NB4 (cell line): ENCODE data around the gene SYCN.

Experiments
- DNase-seq: peaks from one replicate; pipeline ENCODE4 v3.0.0; 2010; ENCODE audit warnings: low read depth
- H3K4me3 ChIP-seq: one replicate; pipeline ENCODE4 v1.5.1; 2011; ENCODE audit warnings: mild to moderate bottlenecking, low read depth, low read length, moderate library complexity
- MAX ChIP-seq: IDR thresholded peaks from 2 replicates; pipeline ENCODE4 v1.6.1; 2011; ENCODE audit warnings: low read depth, low read length
- MYC ChIP-seq: IDR thresholded peaks from 2 replicates; pipeline ENCODE4 v1.6.1; 2011; ENCODE audit warnings: low read depth, low read length
- POLR2A ChIP-seq: IDR thresholded peaks from 2 replicates; pipeline ENCODE4 v1.6.1; 2011; ENCODE audit warnings: mild to moderate bottlenecking; ENCODE audit not compliant: insufficient read length; ENCODE audit errors: extremely low read depth
- TF ChIP-seq, protein P1 (sequence below): IDR thresholded peaks from one replicate; pipeline ENCODE4 v1.5.1; 2012; ENCODE audit warnings: low read depth, low read length

The SYCN gene

DNA sequence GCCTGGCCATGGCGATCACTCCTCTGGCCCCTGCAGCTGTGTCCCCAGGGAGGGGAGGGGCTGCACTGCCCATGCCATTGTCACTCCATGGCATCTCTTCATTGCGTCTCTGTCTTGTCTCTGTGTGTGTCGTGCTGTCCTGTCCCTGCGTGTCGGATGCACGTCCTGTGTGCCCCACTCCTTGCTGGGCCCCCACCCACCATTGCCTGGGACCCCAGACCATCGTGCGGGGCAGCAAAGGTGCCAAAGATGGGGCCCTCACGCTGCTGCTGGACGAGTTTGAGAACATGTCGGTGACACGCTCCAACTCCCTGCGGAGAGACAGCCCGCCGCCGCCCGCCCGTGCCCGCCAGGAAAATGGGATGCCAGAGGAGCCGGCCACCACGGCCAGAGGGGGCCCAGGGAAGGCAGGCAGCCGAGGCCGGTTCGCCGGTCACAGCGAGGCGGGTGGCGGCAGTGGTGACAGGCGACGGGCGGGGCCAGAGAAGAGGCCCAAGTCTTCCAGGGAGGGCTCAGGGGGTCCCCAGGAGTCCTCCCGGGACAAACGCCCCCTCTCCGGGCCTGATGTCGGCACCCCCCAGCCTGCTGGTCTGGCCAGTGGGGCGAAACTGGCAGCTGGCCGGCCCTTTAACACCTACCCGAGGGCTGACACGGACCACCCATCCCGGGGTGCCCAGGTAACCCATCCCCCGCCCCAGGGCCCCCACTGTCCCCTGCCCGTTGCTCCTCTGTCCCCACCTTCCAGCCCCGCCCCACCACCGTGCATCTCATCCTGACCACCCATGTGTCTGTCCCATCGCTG, 31.2 kb downstream of the SYCN start:
- H3K4me3 ChIP-seq, result no peak overlapping the region
- no peak for TF ChIP-seq MAX
- no peak for TF ChIP-seq MYC
- TF ChIP-seq, protein P1, sequence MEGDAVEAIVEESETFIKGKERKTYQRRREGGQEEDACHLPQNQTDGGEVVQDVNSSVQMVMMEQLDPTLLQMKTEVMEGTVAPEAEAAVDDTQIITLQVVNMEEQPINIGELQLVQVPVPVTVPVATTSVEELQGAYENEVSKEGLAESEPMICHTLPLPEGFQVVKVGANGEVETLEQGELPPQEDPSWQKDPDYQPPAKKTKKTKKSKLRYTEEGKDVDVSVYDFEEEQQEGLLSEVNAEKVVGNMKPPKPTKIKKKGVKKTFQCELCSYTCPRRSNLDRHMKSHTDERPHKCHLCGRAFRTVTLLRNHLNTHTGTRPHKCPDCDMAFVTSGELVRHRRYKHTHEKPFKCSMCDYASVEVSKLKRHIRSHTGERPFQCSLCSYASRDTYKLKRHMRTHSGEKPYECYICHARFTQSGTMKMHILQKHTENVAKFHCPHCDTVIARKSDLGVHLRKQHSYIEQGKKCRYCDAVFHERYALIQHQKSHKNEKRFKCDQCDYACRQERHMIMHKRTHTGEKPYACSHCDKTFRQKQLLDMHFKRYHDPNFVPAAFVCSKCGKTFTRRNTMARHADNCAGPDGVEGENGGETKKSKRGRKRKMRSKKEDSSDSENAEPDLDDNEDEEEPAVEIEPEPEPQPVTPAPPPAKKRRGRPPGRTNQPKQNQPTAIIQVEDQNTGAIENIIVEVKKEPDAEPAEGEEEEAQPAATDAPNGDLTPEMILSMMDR, result no peak
- no peak for TF ChIP-seq POLR2A
- no peak for DNase-seq

DNA sequence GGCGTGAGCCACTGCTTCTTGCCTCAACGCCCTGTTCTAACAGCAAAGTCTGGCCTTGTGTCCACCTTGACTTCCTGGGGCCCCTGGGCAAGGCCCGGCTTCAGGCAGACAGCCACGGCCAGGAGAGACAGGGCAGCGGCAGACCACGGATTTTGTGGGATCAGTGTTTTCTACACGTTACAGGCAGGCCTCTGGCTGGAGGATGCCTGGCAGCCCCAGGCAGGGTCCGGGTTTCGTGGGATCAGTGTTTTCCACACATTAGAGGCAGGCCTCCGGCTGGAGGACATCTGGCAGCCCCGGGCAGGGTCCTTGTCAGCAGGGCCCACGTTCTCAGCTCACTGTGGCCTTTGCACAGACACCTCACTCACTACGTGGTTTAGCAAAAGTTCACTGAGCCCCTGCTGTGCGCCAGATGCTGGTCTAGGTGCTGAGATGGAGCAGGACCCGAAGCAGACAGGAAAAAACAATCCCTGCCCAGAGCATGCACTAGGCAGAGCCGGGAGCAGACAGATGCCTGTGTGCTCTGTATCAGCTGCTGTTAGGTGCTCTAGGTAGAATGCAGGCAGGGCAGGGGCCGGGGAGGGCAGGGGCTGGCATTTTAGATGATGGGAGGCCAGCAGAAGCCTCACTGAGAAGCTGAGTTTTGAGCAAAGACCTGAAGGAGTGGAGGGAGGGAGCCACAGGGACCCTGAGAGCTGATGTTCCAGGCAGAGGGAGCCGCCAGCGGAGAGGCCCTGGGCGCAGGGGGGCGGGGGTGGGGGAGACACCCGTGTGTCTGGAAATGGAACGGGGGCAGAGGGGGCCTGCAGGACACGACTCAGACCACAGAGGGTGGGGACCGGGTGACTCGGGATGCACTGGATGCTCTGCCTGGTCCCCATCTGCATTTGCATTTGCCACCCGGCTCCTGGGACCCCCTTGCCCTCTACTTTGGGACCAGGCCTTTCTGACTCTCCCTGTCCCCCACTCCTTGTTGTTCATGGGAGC, 32.3 kb downstream of the SYCN start:
- TF ChIP-seq MAX (no peak), POLR2A (no peak), MYC (no peak)
- TF ChIP-seq, protein P1, result no peak
- DNase-seq, result no peak
- no peak overlapping the region for H3K4me3 ChIP-seq

DNA sequence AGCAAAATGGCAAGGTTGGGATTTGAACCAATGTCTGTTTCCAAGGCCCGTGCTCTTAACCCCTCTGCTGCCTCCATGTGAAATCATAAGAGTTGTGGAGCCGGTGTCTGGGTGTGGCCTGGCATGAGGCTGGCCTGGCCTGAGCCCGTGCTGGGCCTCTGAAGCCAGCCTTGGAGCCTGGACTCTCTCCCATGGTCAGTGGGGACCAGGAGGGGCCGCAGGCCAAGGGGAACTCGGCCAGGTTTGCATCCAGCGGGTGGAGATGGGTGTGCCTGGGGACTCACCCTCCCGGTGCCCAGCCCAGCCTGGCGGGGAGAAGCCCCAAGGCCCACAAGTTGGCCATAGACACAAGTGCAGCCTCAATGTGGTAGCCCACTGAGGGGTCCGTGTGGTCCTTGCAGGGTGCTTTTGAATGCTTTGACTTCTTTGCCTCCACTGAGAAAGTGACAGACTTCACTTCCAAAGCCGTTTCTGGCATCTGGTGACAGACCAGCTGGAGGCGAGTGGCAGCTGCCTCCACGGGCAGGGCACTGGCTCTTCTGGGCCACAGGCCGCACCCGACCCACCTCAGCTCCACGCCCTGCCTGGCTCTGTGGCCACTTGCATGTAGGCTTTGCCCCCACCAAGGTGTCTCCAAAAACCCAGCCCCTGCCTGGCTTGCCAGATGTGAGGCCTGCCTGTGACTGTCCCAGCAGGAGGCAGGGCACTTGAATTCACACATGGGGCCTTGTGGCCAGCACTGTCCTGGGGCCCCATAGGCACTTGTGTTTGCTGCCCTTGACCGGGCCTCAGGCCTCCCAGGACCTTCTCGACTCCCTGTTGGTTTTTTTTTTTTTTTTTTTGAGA, 33.5 kb downstream of the SYCN start:
- H3K4me3 ChIP-seq, result no peak overlapping the region
- TF ChIP-seq, protein P1, result no peak
- TF ChIP-seq POLR2A (no peak), MYC (no peak), MAX (no peak)
- DNase-seq, result no peak

DNA sequence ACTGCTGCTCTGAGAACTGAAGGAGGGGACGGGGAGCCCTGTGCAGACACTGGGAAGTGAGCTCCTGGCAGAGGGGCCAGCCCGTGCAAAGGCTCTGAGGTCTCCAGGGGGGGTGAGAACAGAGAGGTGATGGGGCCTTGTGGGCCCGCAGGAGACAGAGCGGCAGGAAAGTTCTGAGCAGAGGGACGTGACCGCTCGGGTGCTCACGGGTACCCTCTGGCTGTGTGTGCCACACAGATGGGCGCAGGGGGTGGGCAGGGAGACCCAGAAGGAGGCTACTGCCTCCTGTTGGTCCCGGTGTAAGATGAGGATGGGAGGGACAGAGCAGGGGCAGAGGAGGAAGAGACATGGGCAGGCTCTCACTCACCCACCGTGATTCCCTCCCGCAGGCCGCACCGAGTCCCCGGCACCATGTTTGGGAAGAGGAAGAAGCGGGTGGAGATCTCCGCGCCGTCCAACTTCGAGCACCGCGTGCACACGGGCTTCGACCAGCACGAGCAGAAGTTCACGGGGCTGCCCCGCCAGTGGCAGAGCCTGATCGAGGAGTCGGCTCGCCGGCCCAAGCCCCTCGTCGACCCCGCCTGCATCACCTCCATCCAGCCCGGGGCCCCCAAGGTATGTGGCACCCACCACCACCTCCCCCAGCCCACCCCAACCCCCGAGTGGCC, 34.8 kb downstream of the SYCN start:
- no peak for DNase-seq
- TF ChIP-seq MAX (no peak), POLR2A (no peak), MYC (no peak)
- TF ChIP-seq, protein P1, result no peak
- H3K4me3 ChIP-seq, result no peak overlapping the region
